Ishikawa (cell line): ENCODE results near the gene FSTL4.

Experiments used
- CEBPB ChIP-seq: IDR thresholded peaks from 2 replicates; pipeline ENCODE4 v1.6.1; 2012
- CREB1 ChIP-seq: IDR thresholded peaks from 2 replicates; pipeline ENCODE4 v1.6.1; 2012; ENCODE audit warnings: low read depth
- EGR1 ChIP-seq: IDR thresholded peaks from 2 replicates; pipeline ENCODE4 v1.6.1; 2012
- EP300 ChIP-seq: IDR thresholded peaks from 2 replicates; pipeline ENCODE4 v1.6.1; 2012; ENCODE audit warnings: borderline replicate concordance
- FOXM1 ChIP-seq: IDR thresholded peaks from 2 replicates; pipeline ENCODE4 v1.6.1; 2012; ENCODE audit warnings: low read depth, borderline replicate concordance
- NFIC ChIP-seq: IDR thresholded peaks from 2 replicates; pipeline ENCODE4 v1.6.1; 2012
- RAD21 ChIP-seq: IDR thresholded peaks from 2 replicates; pipeline ENCODE4 v1.6.1; 2012; ENCODE audit warnings: low read depth
- TAF1 ChIP-seq: IDR thresholded peaks from 2 replicates; pipeline ENCODE4 v1.6.1; 2012; ENCODE audit warnings: low read depth, mild to moderate bottlenecking
- TCF12 ChIP-seq: IDR thresholded peaks from 2 replicates; pipeline ENCODE4 v1.6.1; 2012; ENCODE audit warnings: low read depth
- TEAD4 ChIP-seq: IDR thresholded peaks from 2 replicates; pipeline ENCODE4 v1.6.1; 2012
- YY1 ChIP-seq: IDR thresholded peaks from 2 replicates; pipeline ENCODE4 v1.6.1; 2012; ENCODE audit warnings: low read depth
- ZBTB7A ChIP-seq: IDR thresholded peaks from 2 replicates; pipeline ENCODE4 v1.6.1; 2012; ENCODE audit warnings: low read depth
- TF ChIP-seq, protein P1 (sequence below): IDR thresholded peaks from 2 replicates; pipeline ENCODE4 v1.6.1; 2012; ENCODE audit warnings: low read depth, mild to moderate bottlenecking
- TF ChIP-seq, protein P2 (sequence below): IDR thresholded peaks from 2 replicates; pipeline ENCODE4 v1.6.1; 2012
- TF ChIP-seq, protein P3 (sequence below): IDR thresholded peaks from 2 replicates; pipeline ENCODE4 v1.6.1; 2012

FSTL4 gene

DNA sequence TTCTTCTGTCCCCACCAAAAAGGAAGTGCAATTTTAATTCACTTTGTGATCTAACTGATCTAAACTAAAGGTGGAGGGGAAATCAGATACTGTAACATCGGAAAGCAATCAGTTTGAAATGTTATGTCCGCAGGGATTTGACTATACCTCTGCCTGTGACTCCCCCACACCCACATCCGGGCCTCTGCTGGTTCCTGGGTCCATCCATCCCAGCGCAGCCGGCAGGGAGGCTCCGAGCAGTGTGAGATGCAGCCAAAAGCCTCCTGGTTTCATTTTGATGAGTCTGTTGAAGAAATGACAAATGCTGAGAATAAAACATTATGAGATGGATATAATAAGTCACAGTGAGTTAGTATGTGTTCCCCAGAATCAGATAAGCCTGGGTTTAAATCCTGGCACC is 8.6 kb downstream of the FSTL4 start:
- TF ChIP-seq CEBPB: no peak
- TF ChIP-seq TCF12: no peak
- TF ChIP-seq YY1: no peak
- no peak for TF ChIP-seq ZBTB7A
- no peak for TF ChIP-seq TEAD4
- no peak for TF ChIP-seq NFIC
- TF ChIP-seq CREB1: no peak
- no peak for TF ChIP-seq TAF1
- TF ChIP-seq EGR1: no peak
- no peak for TF ChIP-seq FOXM1
- TF ChIP-seq RAD21: no peak
- TF ChIP-seq, protein P1, sequence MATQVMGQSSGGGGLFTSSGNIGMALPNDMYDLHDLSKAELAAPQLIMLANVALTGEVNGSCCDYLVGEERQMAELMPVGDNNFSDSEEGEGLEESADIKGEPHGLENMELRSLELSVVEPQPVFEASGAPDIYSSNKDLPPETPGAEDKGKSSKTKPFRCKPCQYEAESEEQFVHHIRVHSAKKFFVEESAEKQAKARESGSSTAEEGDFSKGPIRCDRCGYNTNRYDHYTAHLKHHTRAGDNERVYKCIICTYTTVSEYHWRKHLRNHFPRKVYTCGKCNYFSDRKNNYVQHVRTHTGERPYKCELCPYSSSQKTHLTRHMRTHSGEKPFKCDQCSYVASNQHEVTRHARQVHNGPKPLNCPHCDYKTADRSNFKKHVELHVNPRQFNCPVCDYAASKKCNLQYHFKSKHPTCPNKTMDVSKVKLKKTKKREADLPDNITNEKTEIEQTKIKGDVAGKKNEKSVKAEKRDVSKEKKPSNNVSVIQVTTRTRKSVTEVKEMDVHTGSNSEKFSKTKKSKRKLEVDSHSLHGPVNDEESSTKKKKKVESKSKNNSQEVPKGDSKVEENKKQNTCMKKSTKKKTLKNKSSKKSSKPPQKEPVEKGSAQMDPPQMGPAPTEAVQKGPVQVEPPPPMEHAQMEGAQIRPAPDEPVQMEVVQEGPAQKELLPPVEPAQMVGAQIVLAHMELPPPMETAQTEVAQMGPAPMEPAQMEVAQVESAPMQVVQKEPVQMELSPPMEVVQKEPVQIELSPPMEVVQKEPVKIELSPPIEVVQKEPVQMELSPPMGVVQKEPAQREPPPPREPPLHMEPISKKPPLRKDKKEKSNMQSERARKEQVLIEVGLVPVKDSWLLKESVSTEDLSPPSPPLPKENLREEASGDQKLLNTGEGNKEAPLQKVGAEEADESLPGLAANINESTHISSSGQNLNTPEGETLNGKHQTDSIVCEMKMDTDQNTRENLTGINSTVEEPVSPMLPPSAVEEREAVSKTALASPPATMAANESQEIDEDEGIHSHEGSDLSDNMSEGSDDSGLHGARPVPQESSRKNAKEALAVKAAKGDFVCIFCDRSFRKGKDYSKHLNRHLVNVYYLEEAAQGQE: no peak

DNA sequence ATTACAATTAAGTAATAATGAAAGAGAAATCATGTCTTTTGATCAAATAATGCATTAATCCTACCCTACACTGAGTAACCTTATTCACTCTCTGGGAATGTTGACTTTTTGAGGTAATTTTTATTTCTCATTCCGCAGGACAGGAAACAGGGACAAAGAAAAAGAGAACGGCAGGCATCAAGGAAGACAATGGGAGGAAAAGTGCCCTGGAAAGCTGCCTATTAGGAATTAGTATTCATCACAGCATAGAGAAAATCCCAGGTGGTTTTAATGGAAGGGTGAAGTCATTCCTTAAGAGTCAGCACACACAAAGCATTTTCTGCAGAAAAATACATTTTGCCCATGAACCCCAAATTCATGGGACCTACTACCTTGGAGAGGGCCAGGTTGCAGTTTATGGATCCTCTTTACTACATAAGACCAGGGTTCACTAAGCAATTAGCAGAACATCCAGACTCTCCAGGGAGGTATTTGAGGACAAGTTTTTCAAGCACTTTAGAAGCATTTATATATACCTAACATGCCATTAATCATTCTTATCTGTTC is 9.4 kb downstream of the FSTL4 start:
- TF ChIP-seq, protein P1: peak; percentile 12; the same call in 1 of the 2 replicates
- TF ChIP-seq, protein P2, sequence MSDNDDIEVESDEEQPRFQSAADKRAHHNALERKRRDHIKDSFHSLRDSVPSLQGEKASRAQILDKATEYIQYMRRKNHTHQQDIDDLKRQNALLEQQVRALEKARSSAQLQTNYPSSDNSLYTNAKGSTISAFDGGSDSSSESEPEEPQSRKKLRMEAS: no peak

DNA sequence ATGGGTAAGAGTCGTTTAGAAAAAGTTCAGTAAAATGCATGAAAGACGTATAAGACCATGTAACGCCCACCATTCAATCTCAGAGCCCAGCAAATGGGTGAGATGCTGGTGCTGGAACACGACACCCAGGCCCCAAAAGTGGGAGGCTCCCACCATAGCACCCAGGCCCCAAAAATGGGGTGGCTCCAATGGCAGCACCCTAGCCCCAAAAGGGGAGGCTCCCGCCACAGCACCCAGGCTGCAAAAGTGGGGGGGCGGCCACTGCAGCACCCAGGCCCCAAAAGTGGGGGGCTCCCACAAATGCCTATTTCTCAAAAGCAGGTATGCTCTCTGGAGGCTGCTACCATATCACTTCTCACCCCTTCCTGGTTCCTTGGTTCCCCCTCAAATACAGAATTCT is 12.7 kb downstream of the FSTL4 start:
- TF ChIP-seq, protein P2: no peak
- TF ChIP-seq FOXM1: no peak
- TF ChIP-seq, protein P3, sequence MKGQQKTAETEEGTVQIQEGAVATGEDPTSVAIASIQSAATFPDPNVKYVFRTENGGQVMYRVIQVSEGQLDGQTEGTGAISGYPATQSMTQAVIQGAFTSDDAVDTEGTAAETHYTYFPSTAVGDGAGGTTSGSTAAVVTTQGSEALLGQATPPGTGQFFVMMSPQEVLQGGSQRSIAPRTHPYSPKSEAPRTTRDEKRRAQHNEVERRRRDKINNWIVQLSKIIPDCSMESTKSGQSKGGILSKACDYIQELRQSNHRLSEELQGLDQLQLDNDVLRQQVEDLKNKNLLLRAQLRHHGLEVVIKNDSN: no peak
- no peak for TF ChIP-seq YY1

DNA sequence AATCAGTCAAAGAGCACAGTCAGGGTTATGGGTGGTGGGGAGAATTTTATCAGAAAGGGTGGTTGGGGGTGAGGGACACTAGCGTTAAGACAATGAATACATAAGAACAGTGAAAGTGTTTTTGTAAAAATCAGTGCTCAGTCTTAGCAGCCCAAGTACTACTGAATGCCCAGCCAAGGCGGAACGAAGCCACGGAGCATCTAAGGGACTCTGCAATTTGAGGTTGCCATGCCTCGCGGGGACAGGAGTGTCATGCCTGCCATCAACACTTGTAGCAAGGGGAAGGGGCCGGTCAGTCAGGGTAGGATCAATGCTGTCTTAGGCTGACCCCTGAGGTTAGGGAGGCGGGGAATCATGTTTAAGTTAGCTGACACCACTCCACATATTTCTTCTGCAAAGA is 13.3 kb downstream of the FSTL4 start:
- no peak for TF ChIP-seq YY1
- TF ChIP-seq, protein P3: no peak
- TF ChIP-seq, protein P1: no peak
- no peak for TF ChIP-seq NFIC
- TF ChIP-seq RAD21: no peak
- TF ChIP-seq ZBTB7A: no peak
- TF ChIP-seq CEBPB: no peak
- no peak for TF ChIP-seq EP300
- TF ChIP-seq TCF12: no peak
- TF ChIP-seq CREB1: no peak
- TF ChIP-seq EGR1: no peak
- TF ChIP-seq FOXM1: no peak
- TF ChIP-seq TAF1: no peak
- TF ChIP-seq TEAD4: no peak
- TF ChIP-seq, protein P2: no peak

DNA sequence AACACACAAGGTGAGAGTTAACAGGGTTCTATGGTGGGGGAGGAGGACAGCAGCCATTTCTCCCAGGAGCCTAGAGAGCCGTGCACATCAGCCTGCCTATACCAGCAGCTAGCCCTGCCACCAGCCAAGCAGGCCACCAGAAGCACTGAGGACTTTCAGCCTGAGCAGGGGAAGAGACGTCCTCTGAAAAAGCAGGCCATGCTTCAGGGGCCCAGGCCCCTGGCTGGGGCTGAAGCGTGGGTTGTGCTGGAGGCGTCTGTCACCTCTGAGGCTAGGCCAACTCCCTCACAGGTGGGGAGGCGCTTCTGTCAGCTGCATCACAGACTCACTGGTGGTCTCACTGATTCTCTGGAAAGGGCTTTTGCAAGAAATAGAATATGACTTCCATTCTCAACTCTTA is 16.3 kb downstream of the FSTL4 start:
- no peak for TF ChIP-seq YY1
- TF ChIP-seq TEAD4: no peak
- no peak for TF ChIP-seq ZBTB7A
- no peak for TF ChIP-seq TCF12
- TF ChIP-seq TAF1: no peak
- TF ChIP-seq CREB1: no peak
- TF ChIP-seq, protein P2: no peak
- no peak for TF ChIP-seq RAD21
- TF ChIP-seq, protein P3: no peak
- TF ChIP-seq EP300: no peak
- no peak for TF ChIP-seq CEBPB
